GM12864 (cell line): ENCODE data around the gene GALNT18.

Source experiments
- DNase-seq: peaks from one replicate; pipeline ENCODE4 v3.0.0-alpha.2; 2011; ENCODE audit warnings: low read depth
- H3K4me3 ChIP-seq: 2 replicates; pipeline ENCODE4 v1.5.1; 2011; ENCODE audit warnings: mild to moderate bottlenecking, low read depth, low read length, control low read depth
- TF ChIP-seq, protein P1 (sequence below): IDR thresholded peaks from 2 replicates; pipeline ENCODE4 v1.5.1; 2011; ENCODE audit warnings: low read depth, mild to moderate bottlenecking, moderate library complexity, low read length, control low read depth, inconsistent platforms; ENCODE audit errors: missing control alignments

GALNT18 gene

GRCh38 chr11:11263238-11264005 is 358.4 kb downstream of the GALNT18 start:
- no peak overlapping the region for H3K4me3 ChIP-seq
- TF ChIP-seq, protein P1, sequence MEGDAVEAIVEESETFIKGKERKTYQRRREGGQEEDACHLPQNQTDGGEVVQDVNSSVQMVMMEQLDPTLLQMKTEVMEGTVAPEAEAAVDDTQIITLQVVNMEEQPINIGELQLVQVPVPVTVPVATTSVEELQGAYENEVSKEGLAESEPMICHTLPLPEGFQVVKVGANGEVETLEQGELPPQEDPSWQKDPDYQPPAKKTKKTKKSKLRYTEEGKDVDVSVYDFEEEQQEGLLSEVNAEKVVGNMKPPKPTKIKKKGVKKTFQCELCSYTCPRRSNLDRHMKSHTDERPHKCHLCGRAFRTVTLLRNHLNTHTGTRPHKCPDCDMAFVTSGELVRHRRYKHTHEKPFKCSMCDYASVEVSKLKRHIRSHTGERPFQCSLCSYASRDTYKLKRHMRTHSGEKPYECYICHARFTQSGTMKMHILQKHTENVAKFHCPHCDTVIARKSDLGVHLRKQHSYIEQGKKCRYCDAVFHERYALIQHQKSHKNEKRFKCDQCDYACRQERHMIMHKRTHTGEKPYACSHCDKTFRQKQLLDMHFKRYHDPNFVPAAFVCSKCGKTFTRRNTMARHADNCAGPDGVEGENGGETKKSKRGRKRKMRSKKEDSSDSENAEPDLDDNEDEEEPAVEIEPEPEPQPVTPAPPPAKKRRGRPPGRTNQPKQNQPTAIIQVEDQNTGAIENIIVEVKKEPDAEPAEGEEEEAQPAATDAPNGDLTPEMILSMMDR: no peak
- no peak for DNase-seq

DNA sequence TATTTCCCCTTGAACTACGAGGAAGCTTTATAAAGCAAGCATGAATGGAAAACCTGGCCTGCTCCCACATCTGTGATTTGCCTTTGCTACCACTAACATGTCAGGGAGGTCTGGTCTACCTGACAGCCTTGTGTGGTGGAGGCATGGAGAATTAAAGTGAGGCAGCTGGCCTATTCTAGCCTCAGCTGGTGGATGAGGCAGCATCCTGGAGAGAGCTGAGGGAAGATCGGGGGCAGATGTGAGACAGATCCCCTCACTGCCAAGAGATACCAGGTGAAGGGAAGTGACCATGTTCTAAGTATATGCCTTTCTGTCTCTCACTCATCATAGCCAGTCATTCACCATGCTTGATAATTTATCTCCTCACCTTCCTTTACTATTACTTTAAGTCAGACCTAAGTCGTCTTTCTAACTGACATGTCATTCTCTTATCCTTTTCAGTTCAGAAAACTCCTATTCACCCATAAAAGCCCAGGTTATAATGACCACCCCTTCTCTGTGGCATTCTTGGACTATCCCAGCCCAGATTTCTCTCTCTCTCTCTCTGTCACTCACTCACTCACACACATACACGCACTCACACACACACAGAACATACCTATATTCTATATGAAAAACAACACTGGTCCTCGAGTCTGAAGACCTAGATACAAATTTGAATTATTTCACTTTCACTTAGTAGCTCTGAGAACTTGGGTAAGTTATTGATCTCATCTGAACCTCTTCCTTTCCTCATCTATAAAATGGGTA is 359.5 kb downstream of the GALNT18 start:
- no peak for DNase-seq
- H3K4me3 ChIP-seq: no peak overlapping the region
- TF ChIP-seq, protein P1: no peak

DNA sequence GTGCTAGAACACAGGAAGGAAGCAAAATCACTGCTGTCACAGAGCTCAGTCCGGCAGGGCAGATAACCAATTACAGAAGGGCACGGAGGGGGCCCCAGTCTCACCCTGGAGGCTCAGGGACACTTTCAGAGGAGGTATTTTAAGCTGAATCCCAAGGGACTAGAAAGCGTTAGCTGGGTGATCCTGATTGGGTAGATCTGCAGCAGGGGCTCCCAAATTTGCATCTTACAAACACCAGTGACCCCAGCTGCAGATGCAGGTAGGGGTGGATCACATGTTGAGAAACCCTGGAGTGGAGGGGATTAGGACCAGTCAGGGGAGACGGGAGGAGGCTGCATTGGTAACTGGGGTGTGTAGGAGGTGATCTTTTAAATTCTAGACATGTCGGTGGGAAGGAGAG is 360.2 kb downstream of the GALNT18 start:
- TF ChIP-seq, protein P1: no peak
- no peak for DNase-seq
- H3K4me3 ChIP-seq: no peak overlapping the region

DNA sequence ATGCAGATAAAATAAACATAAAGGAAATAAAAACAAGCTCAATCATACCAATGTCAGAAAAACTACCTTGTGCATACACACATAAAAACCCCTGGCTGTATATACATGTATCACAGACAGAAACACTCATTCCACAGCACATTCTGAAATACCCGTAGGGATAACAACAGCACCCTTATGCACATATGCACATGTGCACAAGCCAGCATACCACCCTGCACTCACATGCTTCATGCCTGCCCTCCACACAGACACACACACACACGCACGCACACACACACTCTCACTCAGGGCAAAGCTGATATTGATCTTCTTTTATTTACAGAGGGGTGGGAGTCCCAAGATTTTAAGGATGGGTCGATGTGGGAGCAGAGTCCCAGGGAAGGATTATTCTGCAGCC is 360.9 kb downstream of the GALNT18 start:
- no peak for DNase-seq
- TF ChIP-seq, protein P1: no peak
- H3K4me3 ChIP-seq: no peak overlapping the region

DNA sequence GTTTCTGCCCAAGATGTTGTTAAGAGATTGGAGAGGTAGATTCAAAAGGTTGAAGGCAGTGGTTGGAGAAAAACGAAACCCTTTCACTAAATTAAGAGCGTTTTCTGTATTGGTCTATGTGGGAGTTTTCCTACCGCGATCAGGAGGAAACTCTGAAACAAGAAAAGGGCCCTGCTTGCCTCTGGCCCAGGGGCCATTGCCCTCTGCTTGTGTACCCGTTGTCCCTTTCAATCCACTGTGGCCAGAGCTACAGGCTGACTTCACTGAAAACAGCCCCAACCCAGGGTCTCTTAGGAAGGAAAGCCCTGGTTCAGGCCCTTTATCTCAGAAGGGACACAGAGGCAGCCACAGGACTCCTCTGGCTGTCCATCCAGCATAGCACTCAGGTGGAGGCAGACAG is 367.8 kb downstream of the GALNT18 start:
- TF ChIP-seq, protein P1: no peak
- no peak for DNase-seq
- H3K4me3 ChIP-seq: no peak overlapping the region

DNA sequence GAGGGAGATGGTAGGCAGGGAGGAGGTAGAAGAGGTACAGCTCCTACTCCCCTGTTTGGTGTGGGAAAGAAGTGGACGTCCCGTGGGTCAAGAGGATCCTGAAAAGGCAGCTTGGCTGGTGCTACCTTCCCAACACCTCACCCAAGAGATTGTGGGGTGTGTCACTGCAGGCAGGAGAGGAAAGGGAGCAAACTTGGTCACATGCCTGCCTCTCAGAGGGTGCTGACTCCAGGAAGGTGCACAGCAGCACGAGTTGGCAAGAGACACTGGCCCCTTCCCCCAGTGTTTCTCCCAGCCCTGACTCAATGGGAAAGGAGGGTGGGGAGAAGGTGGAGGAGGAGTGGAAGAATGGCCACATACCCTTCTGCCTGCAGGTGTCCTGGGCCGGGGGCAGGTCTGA is 368.3 kb downstream of the GALNT18 start:
- no peak for DNase-seq
- H3K4me3 ChIP-seq: no peak overlapping the region
- TF ChIP-seq, protein P1: no peak
